Measurements from ENCODE around the gene PTPN23.

PTPN23 gene

DNA sequence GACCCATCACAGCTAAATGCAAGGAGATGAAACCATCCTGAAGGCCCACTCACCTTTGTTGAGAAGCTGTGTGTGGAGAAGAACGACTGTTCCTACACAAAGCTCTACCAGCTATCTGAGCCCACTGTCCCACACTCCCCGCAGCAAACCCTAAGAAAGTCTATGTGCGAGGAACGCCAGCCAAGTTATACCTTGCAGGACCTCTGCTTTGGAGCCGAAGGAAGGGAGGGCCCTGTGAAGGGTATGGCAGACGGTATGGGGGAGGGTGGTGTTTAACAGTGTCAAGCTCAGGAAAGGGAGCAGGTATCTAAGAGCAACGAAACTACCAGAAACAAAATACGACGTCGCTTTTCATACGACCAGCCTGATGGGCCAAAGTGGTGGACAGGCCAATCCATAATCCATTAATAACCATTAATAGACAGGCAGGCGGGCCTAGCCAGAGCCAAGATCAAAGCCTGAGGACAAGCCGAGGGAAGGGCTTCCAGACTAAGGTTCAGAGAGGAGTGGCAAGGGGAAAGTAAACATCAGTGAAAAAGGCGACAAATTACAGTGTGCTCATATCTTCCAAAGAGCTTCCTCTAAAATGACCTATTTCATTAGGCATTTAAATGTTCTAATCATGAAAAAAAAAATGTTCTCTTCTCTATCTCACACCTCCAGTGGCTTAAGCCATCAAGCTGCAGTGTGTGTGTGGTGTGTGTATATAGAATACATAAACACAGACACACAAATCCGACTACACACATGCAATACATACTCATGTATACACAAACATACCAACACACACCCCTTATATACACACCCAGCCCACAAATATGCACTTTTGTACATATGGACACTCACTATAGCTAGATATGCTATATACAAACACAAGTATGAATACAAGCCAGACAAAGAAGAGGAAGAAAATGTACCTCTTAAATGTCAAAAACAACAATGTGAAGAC lies 43.9 kb downstream of the PTPN23 start:
- Histone ChIP-seq H3K9ac (ENCODE audit: low read depth, low read length) (no peak overlapping the region), H3K36me3 (ENCODE audit: control insufficient read depth, insufficient read depth, low read length) (peaks cover 43% of the 10 kb centered on the region), H3K4me3 (ENCODE audit: low read depth, low read length) (no peak overlapping the region), H3K27me3 (ENCODE audit: control insufficient read depth, insufficient read depth, low read length) (no peaks in the 10 kb centered on the region), H3K9me3 (ENCODE audit: control insufficient read depth, insufficient read depth, low read length) (no peaks in the 10 kb centered on the region), H3K4me1 (ENCODE audit: control insufficient read depth, insufficient read depth, low read length) (no peaks in the 10 kb centered on the region)

DNA sequence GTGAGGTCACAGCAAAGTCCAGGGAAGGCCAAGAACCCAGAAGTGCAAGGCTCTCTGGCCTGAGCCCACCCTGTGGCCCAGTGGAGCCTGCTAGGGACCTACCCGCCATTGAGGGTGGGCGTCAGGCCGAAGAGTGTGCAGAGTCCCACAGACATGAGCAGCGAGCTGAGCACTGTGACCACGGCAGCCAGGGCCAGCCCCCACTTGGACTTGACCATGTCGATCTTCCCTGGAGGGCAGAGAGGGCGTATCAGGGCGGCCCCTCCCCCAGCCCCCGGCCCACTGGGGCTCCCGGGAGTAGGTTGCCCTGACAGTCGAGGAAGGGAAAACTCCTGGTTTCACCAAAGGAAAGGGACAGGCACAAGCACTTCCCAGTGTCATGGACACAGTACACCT lies 44.6 kb downstream of the PTPN23 start:
- no peaks in the 10 kb centered on the region for H3K27me3 ChIP-seq (ENCODE audit: control insufficient read depth, insufficient read depth, low read length)
- peaks cover 36% of the 10 kb centered on the region for H3K36me3 ChIP-seq (ENCODE audit: control insufficient read depth, insufficient read depth, low read length)
- H3K9ac ChIP-seq (ENCODE audit: low read depth, low read length), result no peak overlapping the region
- no peaks in the 10 kb centered on the region for H3K4me1 ChIP-seq (ENCODE audit: control insufficient read depth, insufficient read depth, low read length)
- no peaks in the 10 kb centered on the region for H3K9me3 ChIP-seq (ENCODE audit: control insufficient read depth, insufficient read depth, low read length)
- no peak overlapping the region for H3K4me3 ChIP-seq (ENCODE audit: low read depth, low read length)

DNA sequence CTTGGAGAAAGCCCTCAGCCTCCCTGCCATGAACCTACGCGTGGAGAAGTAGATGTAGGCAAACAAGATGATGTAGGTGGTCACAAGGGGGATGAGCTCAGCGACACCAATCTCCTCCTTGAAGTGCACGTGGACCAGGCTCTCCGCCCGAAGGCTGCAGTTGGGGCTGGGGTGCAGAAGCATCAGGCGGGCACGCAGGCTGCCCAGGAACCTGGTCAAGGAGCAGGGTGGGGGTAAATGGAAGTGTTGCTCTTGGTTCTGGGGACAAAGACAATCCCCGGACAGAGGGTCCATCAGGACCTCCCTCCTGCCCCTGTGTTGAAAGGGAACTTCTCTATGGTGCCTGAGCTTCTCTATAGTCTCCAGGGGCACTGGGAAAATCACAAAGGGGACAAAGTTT lies 45.1 kb downstream of the PTPN23 start:
- Histone ChIP-seq H3K36me3 (ENCODE audit: control insufficient read depth, insufficient read depth, low read length) (peaks cover 36% of the 10 kb centered on the region), H3K4me1 (ENCODE audit: control insufficient read depth, insufficient read depth, low read length) (no peaks in the 10 kb centered on the region), H3K9me3 (ENCODE audit: control insufficient read depth, insufficient read depth, low read length) (no peaks in the 10 kb centered on the region)

DNA sequence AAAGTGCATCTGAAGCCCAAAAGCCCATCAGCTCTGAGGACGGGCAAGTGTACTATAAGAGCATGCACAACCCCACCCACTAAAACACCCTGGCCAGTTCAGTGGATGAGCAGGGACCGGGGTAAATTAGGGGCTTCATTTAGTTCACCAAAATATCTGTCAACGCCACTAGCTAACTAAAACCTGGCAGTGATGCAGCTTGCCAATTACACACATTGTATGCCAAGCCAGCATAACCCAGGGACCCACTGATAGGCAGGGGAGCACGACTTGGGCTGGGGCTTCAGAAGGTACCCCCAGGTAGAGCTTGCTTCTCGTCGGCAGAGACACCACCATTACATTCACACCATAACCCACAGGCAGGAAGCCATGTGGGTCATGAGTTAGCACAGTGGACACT lies 47.0 kb downstream of the PTPN23 start:
- H3K9me3 ChIP-seq (ENCODE audit: control insufficient read depth, insufficient read depth, low read length), result no peaks in the 10 kb centered on the region
- no peaks in the 10 kb centered on the region for H3K27me3 ChIP-seq (ENCODE audit: control insufficient read depth, insufficient read depth, low read length)
- H3K9ac ChIP-seq (ENCODE audit: low read depth, low read length), result no peak overlapping the region
- H3K4me3 ChIP-seq (ENCODE audit: low read depth, low read length), result no peak overlapping the region
- no peaks in the 10 kb centered on the region for H3K4me1 ChIP-seq (ENCODE audit: control insufficient read depth, insufficient read depth, low read length)
- peaks cover 26% of the 10 kb centered on the region for H3K36me3 ChIP-seq (ENCODE audit: control insufficient read depth, insufficient read depth, low read length)

More for the DNA sequence above, 45.1 kb downstream of the PTPN23 start:
- no peak overlapping the region for H3K9ac ChIP-seq (ENCODE audit: low read depth, low read length)
- no peak overlapping the region for H3K4me3 ChIP-seq (ENCODE audit: low read depth, low read length)
- no peaks in the 10 kb centered on the region for H3K27me3 ChIP-seq (ENCODE audit: control insufficient read depth, insufficient read depth, low read length)

DNA sequence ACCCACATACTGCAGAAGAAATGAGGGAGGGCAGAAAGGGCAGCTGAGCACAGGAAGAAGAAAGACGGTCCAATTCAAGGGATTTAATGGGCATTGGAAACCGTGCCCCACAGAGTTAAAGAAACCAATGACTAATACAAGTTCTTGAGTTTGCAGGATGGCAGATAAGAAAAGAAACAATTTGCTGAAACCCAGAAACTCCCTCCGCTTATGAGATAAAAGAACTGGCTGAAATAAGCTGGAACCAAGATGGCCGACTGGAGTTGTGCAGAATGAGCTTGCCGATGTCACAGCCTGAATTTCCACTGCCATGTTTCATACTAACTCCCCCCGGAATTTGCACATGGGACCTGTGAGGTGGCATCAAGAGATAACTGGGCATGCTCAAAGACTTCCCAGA lies 47.8 kb downstream of the PTPN23 start:
- no peak overlapping the region for H3K9ac ChIP-seq (ENCODE audit: low read depth, low read length)
- H3K9me3 ChIP-seq (ENCODE audit: control insufficient read depth, insufficient read depth, low read length), result no peaks in the 10 kb centered on the region
- H3K27me3 ChIP-seq (ENCODE audit: control insufficient read depth, insufficient read depth, low read length), result no peaks in the 10 kb centered on the region
- H3K36me3 ChIP-seq (ENCODE audit: control insufficient read depth, insufficient read depth, low read length), result peaks cover 26% of the 10 kb centered on the region
- H3K4me3 ChIP-seq (ENCODE audit: low read depth, low read length), result no peak overlapping the region
- no peaks in the 10 kb centered on the region for H3K4me1 ChIP-seq (ENCODE audit: control insufficient read depth, insufficient read depth, low read length)

DNA sequence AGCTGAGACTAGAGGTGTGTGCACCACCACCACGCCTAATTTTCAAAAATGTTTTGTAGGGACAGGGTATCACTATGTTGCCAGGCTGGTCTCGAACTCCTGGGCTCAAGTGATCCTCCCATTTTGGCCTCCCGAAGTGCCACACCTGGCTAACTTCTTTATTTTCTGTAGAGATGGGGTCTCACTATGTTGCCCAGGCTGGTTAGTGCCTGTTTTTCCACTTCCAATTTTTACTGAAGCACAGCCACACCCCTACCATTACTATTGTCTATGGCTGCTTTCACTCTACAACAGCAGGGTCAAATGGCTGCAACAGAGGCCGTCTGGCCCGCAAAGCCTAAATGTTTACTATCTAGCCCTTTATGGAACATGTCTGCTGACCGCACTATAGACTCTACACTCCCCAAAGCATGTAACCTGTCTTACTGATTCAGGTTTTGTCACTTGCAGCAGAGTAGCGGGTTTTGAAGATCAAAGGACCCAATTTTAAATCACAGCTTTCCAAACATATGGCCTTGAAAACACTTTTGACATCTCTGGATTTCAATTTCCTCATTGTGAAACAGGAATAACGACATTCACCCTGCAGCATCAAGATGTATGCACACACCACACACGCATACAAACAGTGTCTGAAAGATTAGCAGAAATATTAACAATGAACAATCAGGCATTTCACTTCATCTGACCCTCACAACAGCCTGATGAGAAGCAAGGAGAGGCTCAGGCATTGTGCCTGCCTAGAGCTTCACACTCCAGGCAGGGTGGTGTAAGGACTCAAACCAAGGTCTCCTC lies 48.9 kb downstream of the PTPN23 start:
- peaks cover 26% of the 10 kb centered on the region for H3K36me3 ChIP-seq (ENCODE audit: control insufficient read depth, insufficient read depth, low read length)
- H3K9ac ChIP-seq (ENCODE audit: low read depth, low read length), result no peak overlapping the region
- no peaks in the 10 kb centered on the region for H3K9me3 ChIP-seq (ENCODE audit: control insufficient read depth, insufficient read depth, low read length)
- no peaks in the 10 kb centered on the region for H3K4me1 ChIP-seq (ENCODE audit: control insufficient read depth, insufficient read depth, low read length)
- H3K27me3 ChIP-seq (ENCODE audit: control insufficient read depth, insufficient read depth, low read length), result no peaks in the 10 kb centered on the region
- no peak overlapping the region for H3K4me3 ChIP-seq (ENCODE audit: low read depth, low read length)

DNA sequence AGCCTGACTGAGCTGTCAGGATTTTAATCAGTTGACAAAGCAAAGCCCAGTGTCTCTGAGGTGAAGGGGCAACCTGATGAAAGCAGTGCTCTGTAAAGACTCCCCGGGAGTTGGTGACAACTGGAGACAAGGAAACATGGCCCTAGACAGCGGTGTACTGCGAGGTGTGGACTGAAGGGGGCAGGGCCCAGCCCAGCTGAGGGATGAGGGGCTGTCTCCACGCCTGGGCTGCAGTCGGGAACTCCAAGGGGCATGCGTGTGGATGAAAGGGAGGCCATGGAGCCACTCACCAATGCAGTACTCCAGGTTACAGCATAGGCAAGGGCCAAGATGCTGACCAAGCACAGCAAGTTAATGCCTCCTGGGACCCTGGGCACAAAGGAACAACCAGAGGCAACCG lies 49.8 kb downstream of the PTPN23 start:
- Histone ChIP-seq H3K27me3 (ENCODE audit: control insufficient read depth, insufficient read depth, low read length) (no peaks in the 10 kb centered on the region), H3K4me1 (ENCODE audit: control insufficient read depth, insufficient read depth, low read length) (no peaks in the 10 kb centered on the region), H3K9me3 (ENCODE audit: control insufficient read depth, insufficient read depth, low read length) (no peaks in the 10 kb centered on the region), H3K36me3 (ENCODE audit: control insufficient read depth, insufficient read depth, low read length) (peaks cover 23% of the 10 kb centered on the region), H3K9ac (ENCODE audit: low read depth, low read length) (no peak overlapping the region), H3K4me3 (ENCODE audit: low read depth, low read length) (no peak overlapping the region)

DNA sequence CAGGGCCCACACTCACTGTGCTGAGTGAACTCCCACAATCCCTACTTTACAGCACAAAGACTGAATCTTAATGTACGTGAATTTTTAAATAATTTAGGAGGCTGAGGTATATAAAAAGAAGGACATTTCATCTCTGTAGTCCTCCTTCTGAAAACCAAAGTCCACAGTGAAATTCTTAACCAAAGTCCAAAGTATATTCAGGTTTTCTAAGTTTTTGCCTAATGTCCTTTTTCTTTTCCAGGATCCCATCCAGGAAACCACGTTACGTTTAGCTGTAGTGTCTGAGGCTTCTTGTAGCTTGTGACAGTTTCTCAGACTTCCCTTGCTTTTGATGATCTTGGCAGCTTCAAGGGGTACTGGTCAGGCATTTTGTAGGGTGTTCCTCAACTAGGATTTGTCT lies 50.4 kb downstream of the PTPN23 start:
- H3K9ac ChIP-seq (ENCODE audit: low read depth, low read length), result no peak overlapping the region
- peaks cover 20% of the 10 kb centered on the region for H3K36me3 ChIP-seq (ENCODE audit: control insufficient read depth, insufficient read depth, low read length)
- H3K27me3 ChIP-seq (ENCODE audit: control insufficient read depth, insufficient read depth, low read length), result no peaks in the 10 kb centered on the region
- H3K9me3 ChIP-seq (ENCODE audit: control insufficient read depth, insufficient read depth, low read length), result no peaks in the 10 kb centered on the region
- no peak overlapping the region for H3K4me3 ChIP-seq (ENCODE audit: low read depth, low read length)
- no peaks in the 10 kb centered on the region for H3K4me1 ChIP-seq (ENCODE audit: control insufficient read depth, insufficient read depth, low read length)

DNA sequence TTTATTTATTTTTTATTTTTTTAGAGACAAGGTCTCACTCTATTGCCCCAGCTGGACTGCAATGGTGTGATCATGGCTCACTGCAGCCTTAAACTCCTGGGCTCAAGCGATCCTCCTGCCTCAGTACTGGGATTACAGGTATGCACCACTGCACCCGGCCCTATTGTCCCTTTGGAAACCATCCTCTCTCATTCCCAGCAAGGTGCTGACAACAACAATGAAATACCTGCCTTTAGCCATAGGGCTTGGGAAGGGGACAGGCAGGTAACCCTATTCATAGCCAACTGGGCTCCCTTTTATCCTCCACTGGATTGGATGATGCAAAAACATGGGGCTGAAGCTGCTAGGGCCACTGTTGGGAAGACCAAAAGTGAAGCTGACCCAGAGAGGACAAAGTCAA lies 51.9 kb downstream of the PTPN23 start:
- Histone ChIP-seq H3K27me3 (ENCODE audit: control insufficient read depth, insufficient read depth, low read length) (no peaks in the 10 kb centered on the region), H3K4me1 (ENCODE audit: control insufficient read depth, insufficient read depth, low read length) (no peaks in the 10 kb centered on the region), H3K4me3 (ENCODE audit: low read depth, low read length) (no peak overlapping the region), H3K36me3 (ENCODE audit: control insufficient read depth, insufficient read depth, low read length) (peaks cover 9% of the 10 kb centered on the region), H3K9me3 (ENCODE audit: control insufficient read depth, insufficient read depth, low read length) (no peaks in the 10 kb centered on the region), H3K9ac (ENCODE audit: low read depth, low read length) (no peak overlapping the region)

DNA sequence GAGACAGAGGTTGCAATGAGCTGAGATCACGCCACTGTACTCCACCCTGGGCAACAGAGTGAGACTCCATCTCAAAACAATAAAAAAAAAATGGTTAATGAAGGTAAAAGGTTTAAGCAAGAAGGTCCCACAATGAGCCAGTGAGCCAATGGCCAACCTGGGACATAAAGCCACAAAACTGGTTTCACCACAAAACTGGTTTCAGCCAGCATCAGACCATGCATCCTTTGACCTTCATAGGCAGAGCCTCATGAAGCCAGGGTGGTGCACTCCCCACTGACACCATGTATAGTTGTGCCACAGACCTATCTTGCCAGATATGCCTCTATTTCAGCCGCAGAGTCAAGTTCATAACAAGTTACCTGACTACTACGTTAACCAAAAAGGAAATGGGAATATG lies 53.0 kb downstream of the PTPN23 start:
- Histone ChIP-seq H3K4me3 (ENCODE audit: low read depth, low read length) (no peak overlapping the region), H3K9ac (ENCODE audit: low read depth, low read length) (no peak overlapping the region), H3K27me3 (ENCODE audit: control insufficient read depth, insufficient read depth, low read length) (no peaks in the 10 kb centered on the region), H3K9me3 (ENCODE audit: control insufficient read depth, insufficient read depth, low read length) (no peaks in the 10 kb centered on the region), H3K36me3 (ENCODE audit: control insufficient read depth, insufficient read depth, low read length) (peaks cover 5% of the 10 kb centered on the region), H3K4me1 (ENCODE audit: control insufficient read depth, insufficient read depth, low read length) (no peaks in the 10 kb centered on the region)

DNA sequence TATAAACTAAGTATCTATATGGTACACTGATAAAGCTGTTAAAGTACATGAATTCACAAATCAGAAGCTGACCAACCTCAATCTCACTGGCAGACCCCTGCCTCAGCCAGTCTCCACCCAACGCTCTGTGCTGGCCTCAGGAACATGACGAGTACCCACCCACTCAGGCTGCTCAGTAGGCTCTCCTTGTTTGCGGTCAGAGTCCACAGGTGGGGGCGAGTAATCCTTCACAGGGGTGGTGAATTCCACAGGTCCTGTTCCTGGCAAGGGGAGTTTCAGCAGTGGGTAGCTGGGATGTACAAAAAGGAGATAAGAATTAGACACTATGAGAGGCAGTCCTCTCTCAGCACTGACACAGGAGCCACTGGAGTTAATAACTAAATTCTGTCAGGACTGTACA lies 54.0 kb downstream of the PTPN23 start:
- Histone ChIP-seq H3K36me3 (ENCODE audit: control insufficient read depth, insufficient read depth, low read length) (peaks cover 10% of the 10 kb centered on the region), H3K9ac (ENCODE audit: low read depth, low read length) (no peak overlapping the region)

DNA sequence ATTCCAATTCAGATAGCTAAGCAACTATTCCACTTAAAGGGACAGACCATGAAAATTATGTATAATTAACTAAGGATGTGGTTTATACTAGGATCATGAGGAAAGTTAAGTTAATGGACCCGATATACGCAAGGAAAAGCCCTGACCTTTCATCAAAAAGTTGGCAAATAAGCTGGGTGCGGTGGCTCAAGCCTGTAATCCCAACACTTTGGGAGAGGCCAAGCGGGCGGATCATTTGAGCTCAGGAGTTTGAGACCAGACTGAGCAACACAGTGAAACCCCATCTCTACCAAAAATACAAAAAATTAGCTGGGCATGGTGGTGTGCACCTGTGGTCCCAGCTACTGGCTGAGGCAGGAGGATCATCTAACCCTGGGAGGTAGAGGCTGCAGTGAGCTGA lies 55.4 kb downstream of the PTPN23 start:
- Histone ChIP-seq H3K4me3 (ENCODE audit: low read depth, low read length) (no peak overlapping the region), H3K4me1 (ENCODE audit: control insufficient read depth, insufficient read depth, low read length) (no peaks in the 10 kb centered on the region), H3K36me3 (ENCODE audit: control insufficient read depth, insufficient read depth, low read length) (peaks cover 7% of the 10 kb centered on the region), H3K9me3 (ENCODE audit: control insufficient read depth, insufficient read depth, low read length) (no peaks in the 10 kb centered on the region), H3K27me3 (ENCODE audit: control insufficient read depth, insufficient read depth, low read length) (no peaks in the 10 kb centered on the region), H3K9ac (ENCODE audit: low read depth, low read length) (no peak overlapping the region)

More for the DNA sequence above, 54.0 kb downstream of the PTPN23 start:
- no peak overlapping the region for H3K4me3 ChIP-seq (ENCODE audit: low read depth, low read length)
- no peaks in the 10 kb centered on the region for H3K9me3 ChIP-seq (ENCODE audit: control insufficient read depth, insufficient read depth, low read length)
- no peaks in the 10 kb centered on the region for H3K27me3 ChIP-seq (ENCODE audit: control insufficient read depth, insufficient read depth, low read length)
- no peaks in the 10 kb centered on the region for H3K4me1 ChIP-seq (ENCODE audit: control insufficient read depth, insufficient read depth, low read length)

All from iPS-15b (cell line).